ENCODE results near the gene IDI1.

Gene IDI1

GRCh38 chr10:992467-992866, 56.5 kb downstream of the IDI1 start:
- no peak for FAIRE-seq

- FAIRE-seq: no peak
Measured at GRCh38 chr10:990808-991207, 58.1 kb downstream of the IDI1 start.

Measured in islet of Langerhans (tissue), 1 donor.